OCI-LY1 (cell line): ENCODE results near the gene CNOT3.

ENCODE experiments used
- H2AFZ ChIP-seq: fragments of 200-600 bp; sonication (generic), shearing (Covaris generic); 2 replicates; pipeline ENCODE4 v1.6.0; 2014; ENCODE audit warnings: antibody characterized with exemption, mild to moderate bottlenecking, low read length
- H3F3A ChIP-seq: fragments of 200-600 bp; sonication (generic), shearing (Covaris generic); 2 replicates; pipeline ENCODE4 v1.6.0; 2014; ENCODE audit warnings: mild to moderate bottlenecking, antibody characterized with exemption, low read length, moderate library complexity; ENCODE audit not compliant: insufficient read depth
- H3K27ac ChIP-seq: fragments of 200-600 bp; sonication (generic); 2 replicates; pipeline ENCODE4 v1.5.1; 2014; ENCODE audit warnings: low read length, mixed run types, mild to moderate bottlenecking, low read depth; ENCODE audit not compliant: poor library complexity, severe bottlenecking
- H3K27me3 ChIP-seq: fragments of 200-600 bp; sonication (generic); 2 replicates; pipeline ENCODE4 v1.6.0; 2014; ENCODE audit warnings: antibody characterized with exemption, mild to moderate bottlenecking, low read length, moderate library complexity; ENCODE audit not compliant: insufficient read depth
- H3K36me3 ChIP-seq: fragments of 200-600 bp; sonication (generic); 2 replicates; pipeline ENCODE4 v1.6.1; 2014; ENCODE audit warnings: mild to moderate bottlenecking, antibody characterized with exemption, low read length, moderate library complexity, mixed read lengths; ENCODE audit not compliant: insufficient read depth
- H3K4me1 ChIP-seq: fragments of 200-600 bp; sonication (generic); 2 replicates; pipeline ENCODE4 v1.5.1; 2014; ENCODE audit warnings: mild to moderate bottlenecking, low read length, moderate library complexity; ENCODE audit not compliant: insufficient read depth, severe bottlenecking
- H3K4me2 ChIP-seq: fragments of 200-600 bp; sonication (generic), shearing (Covaris generic); 2 replicates; pipeline ENCODE4 v1.6.1; 2014; ENCODE audit warnings: low read length
- H3K4me3 ChIP-seq: fragments of 200-600 bp; sonication (generic); 2 replicates; pipeline ENCODE4 v1.5.1; 2014; ENCODE audit warnings: low read length, low read depth, mild to moderate bottlenecking, mixed read lengths; ENCODE audit not compliant: poor library complexity, severe bottlenecking
- H3K79me2 ChIP-seq: fragments of 200-600 bp; shearing (Covaris generic); 2 replicates; pipeline ENCODE4 v1.6.1; 2016; ENCODE audit warnings: mixed run types, low read length, mixed read lengths; ENCODE audit not compliant: insufficient read depth
- H3K9ac ChIP-seq: fragments of 200-600 bp; sonication (generic), shearing (Covaris generic); 2 replicates; pipeline ENCODE4 v1.6.1; 2014; ENCODE audit warnings: mild to moderate bottlenecking, low read length, mixed read lengths
- H3K9me2 ChIP-seq: fragments of 200-600 bp; sonication (generic), shearing (Covaris generic); 2 replicates; pipeline ENCODE4 v1.6.1; 2014; ENCODE audit warnings: low read depth, mild to moderate bottlenecking, low read length, mixed read lengths
- H3K9me3 ChIP-seq: fragments of 200-600 bp; shearing (Covaris generic); 2 replicates; pipeline ENCODE4 v1.6.1; 2014; ENCODE audit warnings: low read length, mixed read lengths
- H4K20me1 ChIP-seq: fragments of 200-600 bp; sonication (generic), shearing (Covaris generic); 2 replicates; pipeline ENCODE4 v1.6.0; 2016; ENCODE audit warnings: mild to moderate bottlenecking, low read length; ENCODE audit not compliant: insufficient read depth
- EZH2 ChIP-seq: fragments of 200-600 bp; sonication (generic), shearing (Covaris generic); IDR thresholded peaks from 2 replicates; pipeline ENCODE4 v1.8.0; 2017; ENCODE audit warnings: borderline replicate concordance, mixed run types, mild to moderate bottlenecking, antibody characterized with exemption, low read length, moderate library complexity, mixed read lengths
- TF ChIP-seq, protein P1 (sequence below): fragments of 200-600 bp; sonication (generic), shearing (Covaris generic); IDR thresholded peaks from 2 replicates; pipeline ENCODE4 v1.5.1; 2017; ENCODE audit warnings: mild to moderate bottlenecking, antibody characterized with exemption, low read length, moderate library complexity, mixed read lengths

The CNOT3 gene

DNA sequence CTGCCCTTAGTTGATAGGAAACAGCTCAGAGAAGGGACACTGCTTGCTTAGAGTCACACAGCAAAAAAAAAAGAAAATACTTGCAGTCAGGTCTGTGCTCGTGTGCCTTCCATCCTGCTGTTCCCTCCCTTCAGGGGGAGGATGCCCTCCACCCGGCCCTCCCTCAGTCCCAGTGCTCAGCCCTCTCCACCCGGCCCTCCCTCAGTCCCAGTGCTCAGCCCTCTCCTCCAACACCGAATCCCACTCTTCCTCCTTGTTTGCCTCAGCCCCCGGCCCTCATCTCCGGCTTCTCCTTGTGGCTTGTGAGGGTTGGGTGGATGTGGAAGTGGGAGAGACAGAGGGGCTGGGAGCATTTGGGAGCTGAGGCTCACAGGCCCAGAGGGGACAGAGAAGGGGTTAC lies 27.9 kb upstream of the CNOT3 start:
- Histone ChIP-seq H3F3A (no peaks in the 10 kb centered on the region), H3K36me3 (peaks cover 58% of the 10 kb centered on the region), H3K9me2 (no peaks in the 10 kb centered on the region), H3K9me3 (no peaks in the 10 kb centered on the region), H3K27me3 (no peaks in the 10 kb centered on the region), H3K9ac (no peak overlapping the region), H3K27ac (no peak overlapping the region), H3K4me2 (no peak overlapping the region), H3K79me2 (no peaks in the 10 kb centered on the region), H3K4me1 (peaks cover 8% of the 10 kb centered on the region), H4K20me1 (no peaks in the 10 kb centered on the region), H2AFZ (no peak overlapping the region), H3K4me3 (no peak overlapping the region)
- TF ChIP-seq, protein P1, sequence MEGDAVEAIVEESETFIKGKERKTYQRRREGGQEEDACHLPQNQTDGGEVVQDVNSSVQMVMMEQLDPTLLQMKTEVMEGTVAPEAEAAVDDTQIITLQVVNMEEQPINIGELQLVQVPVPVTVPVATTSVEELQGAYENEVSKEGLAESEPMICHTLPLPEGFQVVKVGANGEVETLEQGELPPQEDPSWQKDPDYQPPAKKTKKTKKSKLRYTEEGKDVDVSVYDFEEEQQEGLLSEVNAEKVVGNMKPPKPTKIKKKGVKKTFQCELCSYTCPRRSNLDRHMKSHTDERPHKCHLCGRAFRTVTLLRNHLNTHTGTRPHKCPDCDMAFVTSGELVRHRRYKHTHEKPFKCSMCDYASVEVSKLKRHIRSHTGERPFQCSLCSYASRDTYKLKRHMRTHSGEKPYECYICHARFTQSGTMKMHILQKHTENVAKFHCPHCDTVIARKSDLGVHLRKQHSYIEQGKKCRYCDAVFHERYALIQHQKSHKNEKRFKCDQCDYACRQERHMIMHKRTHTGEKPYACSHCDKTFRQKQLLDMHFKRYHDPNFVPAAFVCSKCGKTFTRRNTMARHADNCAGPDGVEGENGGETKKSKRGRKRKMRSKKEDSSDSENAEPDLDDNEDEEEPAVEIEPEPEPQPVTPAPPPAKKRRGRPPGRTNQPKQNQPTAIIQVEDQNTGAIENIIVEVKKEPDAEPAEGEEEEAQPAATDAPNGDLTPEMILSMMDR: no peak
- no peak for TF ChIP-seq EZH2

DNA sequence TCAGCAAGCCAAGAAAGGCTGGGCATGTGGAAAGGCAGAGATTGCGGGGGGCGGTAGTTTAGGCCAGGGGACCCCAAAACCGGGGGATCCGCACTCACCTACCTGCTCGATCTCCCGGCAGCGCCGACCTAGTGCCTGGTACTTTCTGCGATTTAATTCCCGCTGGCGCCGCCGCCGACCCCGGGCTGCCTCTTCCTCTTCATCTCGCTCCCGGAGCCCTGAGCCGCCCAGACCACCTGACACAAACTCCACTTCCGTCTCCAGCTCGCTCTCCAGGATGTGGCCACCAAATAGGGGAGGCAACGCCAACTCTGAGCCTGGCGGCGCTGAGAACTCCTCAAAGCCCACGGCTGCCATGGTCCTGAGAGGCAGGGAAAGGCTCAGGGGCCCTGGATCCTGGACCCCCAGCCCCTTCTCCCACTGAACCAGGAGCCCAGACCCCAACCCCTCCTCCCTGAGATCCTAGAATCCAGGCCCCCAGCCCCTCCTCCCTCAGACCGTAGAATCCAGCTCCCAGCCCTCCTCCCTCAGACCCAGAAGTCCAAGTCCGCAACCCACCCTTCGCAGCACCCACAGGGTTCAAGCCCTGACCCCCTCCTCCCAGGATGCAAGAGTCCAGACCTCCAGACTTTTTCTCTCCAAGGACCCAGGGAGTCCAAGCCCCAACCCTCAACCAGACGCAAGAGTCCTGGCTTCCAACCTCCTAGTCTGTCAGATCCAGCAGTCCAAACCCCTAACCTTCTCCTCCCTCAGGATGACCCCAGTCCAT lies 23.0 kb upstream of the CNOT3 start:
- H2AFZ ChIP-seq: no peak overlapping the region

DNA sequence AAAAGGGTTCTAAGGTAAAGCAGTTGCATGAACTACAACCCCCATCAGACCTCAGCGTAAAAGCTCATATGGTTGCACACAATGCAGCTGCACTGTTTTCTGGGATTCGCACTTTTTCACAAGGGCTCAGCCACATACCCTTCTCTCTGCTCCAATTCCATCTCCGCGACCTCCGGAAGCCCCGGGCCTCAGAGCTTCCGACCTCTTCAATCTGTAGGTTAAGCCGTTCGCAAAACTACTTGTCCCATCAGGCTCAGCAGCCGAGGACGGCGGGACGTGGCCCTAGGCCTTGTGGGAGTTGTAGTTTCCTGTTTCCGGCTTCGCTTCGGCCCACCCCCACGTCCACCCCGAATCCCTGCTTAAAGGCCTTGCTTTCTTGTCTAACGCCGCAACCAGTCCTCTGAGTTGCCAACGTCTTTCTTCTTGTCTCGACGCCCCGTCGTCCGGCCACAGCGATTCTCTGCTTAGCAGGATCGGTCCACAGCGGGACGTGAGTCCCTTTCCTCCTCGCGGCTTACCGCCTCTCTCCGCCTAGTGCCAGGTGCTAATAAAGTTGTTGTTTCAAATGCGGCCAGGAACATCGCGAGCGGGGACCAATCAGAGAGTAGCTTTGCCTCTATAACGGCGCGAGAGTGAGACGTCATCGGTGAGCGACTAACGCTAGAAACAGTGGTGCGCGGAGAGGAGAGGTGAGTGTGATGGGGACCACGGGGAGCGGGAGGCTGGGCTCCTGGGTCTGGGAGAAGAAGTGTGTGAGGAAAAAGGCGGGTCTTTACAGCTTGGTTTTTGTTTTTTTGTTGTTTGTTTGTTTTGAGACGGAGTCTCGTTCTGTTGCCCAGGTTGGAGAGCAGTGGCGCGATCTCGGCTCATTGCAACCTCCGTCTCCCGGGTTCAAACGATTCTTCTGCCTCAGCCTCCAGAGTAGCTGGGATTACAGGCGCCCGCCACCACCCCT lies 22.2 kb upstream of the CNOT3 start, which contains the start of the genes PRPF31 and TFPT:
Gene PRPF31 (plus strand): TSS at position 646 of the 955 bp plus-strand sequence. CDS start 2,525 bp downstream, outside the sequence.
Gene TFPT (minus strand): TSS at position 549 of the 955 bp plus-strand sequence. CDS start 388 bp downstream, at position 161.
- H4K20me1 ChIP-seq: no peaks in the 10 kb centered on the region
- H3F3A ChIP-seq: no peaks in the 10 kb centered on the region
- H2AFZ ChIP-seq: no peak within 1 kb of the TSS
- H3K4me2 ChIP-seq: peak within 1 kb of the TSS; percentile 86
- no peaks in the 10 kb centered on the region for H3K27me3 ChIP-seq
- no peaks in the 10 kb centered on the region for H3K9me3 ChIP-seq
- H3K27ac ChIP-seq: peak within 1 kb of the TSS; percentile 69
- TF ChIP-seq EZH2: no peak
- TF ChIP-seq, protein P1: no peak
- no peaks in the 10 kb centered on the region for H3K9me2 ChIP-seq
- peak within 1 kb of the TSS; percentile 77 for H3K9ac ChIP-seq
- H3K36me3 ChIP-seq: peaks cover 29% of the 10 kb centered on the region
- H3K4me1 ChIP-seq: peaks cover 20% of the 10 kb centered on the region
- peaks cover 11% of the 10 kb centered on the region for H3K79me2 ChIP-seq
- H3K4me3 ChIP-seq: peak within 1 kb of the TSS; percentile 87

More for the DNA sequence above, 23.0 kb upstream of the CNOT3 start:
- H3K4me2 ChIP-seq: peak overlapping the region; percentile 86
- H3K4me1 ChIP-seq: peaks cover 20% of the 10 kb centered on the region
- TF ChIP-seq EZH2: no peak
- TF ChIP-seq, protein P1: no peak
- H3K79me2 ChIP-seq: peaks cover 11% of the 10 kb centered on the region
- no peaks in the 10 kb centered on the region for H3F3A ChIP-seq
- peak overlapping the region; percentile 69 for H3K27ac ChIP-seq
- peaks cover 29% of the 10 kb centered on the region for H3K36me3 ChIP-seq
- peak overlapping the region; percentile 87 for H3K4me3 ChIP-seq
- H4K20me1 ChIP-seq: no peaks in the 10 kb centered on the region
- no peaks in the 10 kb centered on the region for H3K27me3 ChIP-seq
- H3K9me3 ChIP-seq: no peaks in the 10 kb centered on the region
- no peaks in the 10 kb centered on the region for H3K9me2 ChIP-seq
- peak overlapping the region; percentile 77 for H3K9ac ChIP-seq
